Measurements from ENCODE around the gene LRRC47.

DNA sequence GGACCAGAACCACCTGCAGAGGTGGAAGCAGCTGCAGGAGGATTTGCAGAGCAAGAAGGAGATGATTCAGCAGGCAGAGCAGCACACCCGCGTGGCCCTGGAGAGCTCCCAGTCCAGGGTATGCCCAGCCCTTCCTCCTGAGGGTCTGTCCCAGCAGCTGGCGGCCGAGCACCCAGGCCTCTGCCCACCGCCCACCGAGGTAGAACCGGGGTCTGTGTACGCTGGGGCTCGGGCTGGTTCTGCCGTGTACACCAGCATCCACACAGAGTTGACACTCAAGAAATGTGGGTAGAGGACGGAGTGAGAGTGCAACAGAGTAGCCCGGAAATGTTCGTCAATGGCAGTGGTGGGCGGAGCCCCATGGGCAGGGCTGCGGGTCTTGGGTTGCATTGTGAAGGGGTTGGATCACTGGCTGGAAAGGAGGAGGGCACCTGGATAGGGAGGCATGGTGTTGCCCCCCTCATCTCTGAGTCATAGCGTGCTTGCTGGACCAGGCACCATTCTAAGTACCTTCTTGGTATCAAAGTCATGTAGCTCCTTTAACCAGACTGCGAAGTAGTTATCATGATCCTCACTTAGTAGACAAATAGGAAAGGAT, 28.9 kb downstream of the LRRC47 start:
- TF ChIP-seq, protein P1, sequence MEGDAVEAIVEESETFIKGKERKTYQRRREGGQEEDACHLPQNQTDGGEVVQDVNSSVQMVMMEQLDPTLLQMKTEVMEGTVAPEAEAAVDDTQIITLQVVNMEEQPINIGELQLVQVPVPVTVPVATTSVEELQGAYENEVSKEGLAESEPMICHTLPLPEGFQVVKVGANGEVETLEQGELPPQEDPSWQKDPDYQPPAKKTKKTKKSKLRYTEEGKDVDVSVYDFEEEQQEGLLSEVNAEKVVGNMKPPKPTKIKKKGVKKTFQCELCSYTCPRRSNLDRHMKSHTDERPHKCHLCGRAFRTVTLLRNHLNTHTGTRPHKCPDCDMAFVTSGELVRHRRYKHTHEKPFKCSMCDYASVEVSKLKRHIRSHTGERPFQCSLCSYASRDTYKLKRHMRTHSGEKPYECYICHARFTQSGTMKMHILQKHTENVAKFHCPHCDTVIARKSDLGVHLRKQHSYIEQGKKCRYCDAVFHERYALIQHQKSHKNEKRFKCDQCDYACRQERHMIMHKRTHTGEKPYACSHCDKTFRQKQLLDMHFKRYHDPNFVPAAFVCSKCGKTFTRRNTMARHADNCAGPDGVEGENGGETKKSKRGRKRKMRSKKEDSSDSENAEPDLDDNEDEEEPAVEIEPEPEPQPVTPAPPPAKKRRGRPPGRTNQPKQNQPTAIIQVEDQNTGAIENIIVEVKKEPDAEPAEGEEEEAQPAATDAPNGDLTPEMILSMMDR (IDR thresholded peaks at IDR 0.05; ENCODE audit: low read depth, low read length, poor library complexity, severe bottlenecking), result no peak
- no peak for TF ChIP-seq EZH2phosphoT487 (IDR thresholded peaks at IDR 0.05; ENCODE audit: borderline replicate concordance, low read length)

Measured in DOHH2 (cell line).